Natural killer cell treated with Interleukin-12 subunit alpha and Interleukin-12 subunit beta and Interleukin-15 and Interleukin-18, amount 100 ng/mL, for 72 hours (primary cell): Measurements from ENCODE around the gene BPHL. TPM values are rescaled to one million over a fixed set of nuclear protein-coding genes. Genes with fewer than 3 reads are reported as not detected.
"Not testable (repeated sequence)": the region's sequence is repeated elsewhere in the genome, so short reads cannot be mapped to it uniquely, and the experiment has no call there.

Source experiments
- ATAC-seq, 2 donors: fragments of 150-1000 bp; cut with Tn5 transposase in 1 of 2; sonication (Bioruptor Pico), chemical (Tn5 transposase) in 1 of 2; 2 replicates each; pipeline ENCODE4 v1.10.0; 2021
- DNase-seq: peaks from one replicate; pipeline ENCODE4 v3.0.0; 2022; ENCODE audit warnings: low spot score
- H3K27ac Mint-ChIP-seq, 2 donors: 1 replicate in 1 of 2; 2 replicates in 1 of 2; pipeline ENCODE4 v1.8.0; 2022; ENCODE audit warnings: mixed read lengths in 2 of 2, mild to moderate bottlenecking in 1 of 2, moderate library complexity in 1 of 2
- H3K27me3 Mint-ChIP-seq, 2 donors: 1 replicate in 1 of 2; 2 replicates in 1 of 2; pipeline ENCODE4 v1.8.0; 2022; ENCODE audit warnings: mixed read lengths in 2 of 2
- H3K36me3 Mint-ChIP-seq: one replicate; pipeline ENCODE4 v1.8.0; 2022; ENCODE audit warnings: mixed read lengths
- H3K4me1 Mint-ChIP-seq, 2 donors: 1 replicate in 1 of 2; 2 replicates in 1 of 2; pipeline ENCODE4 v1.8.0; 2022; ENCODE audit warnings: low read depth in 2 of 2, mixed read lengths in 2 of 2, mild to moderate bottlenecking in 1 of 2
- H3K4me3 Mint-ChIP-seq: one replicate; pipeline ENCODE4 v1.8.0; 2022; ENCODE audit warnings: mixed read lengths
- H3K9me3 Mint-ChIP-seq: 2 replicates; pipeline ENCODE4 v1.8.0; 2022; ENCODE audit warnings: mixed read lengths
- total RNA-seq, 2 donors: library from RNA; stranded (reverse); gene quantifications; one replicate each; pipeline ENCODE4 v1.2.3, GENCODE V29; 2022

BPHL gene
- 1 to 10 TPM; 5.6 to 7.3 TPM for total RNA-seq

GRCh38 chr6:3118353-3119039 is at the start of gene BPHL:
BPHL (plus strand) TSS chr6:3118711; CDS start chr6:3118741, 30 bp downstream.
- Mint-ChIP-seq H3K27ac (peak within 1 kb of the TSS; percentile 72 to 80), H3K4me1 (peaks cover 15 to 17% of the 10 kb centered on the region in 2 donors), H3K27me3 (no peaks in the 10 kb centered on the region), H3K9me3 (no peaks in the 10 kb centered on the region), H3K4me3 (peak within 1 kb of the TSS; percentile 83), H3K36me3 (no peaks in the 10 kb centered on the region)
- peak; percentile 96 to 97 for ATAC-seq
- DNase-seq = peak; percentile 100

GRCh38 chr6:3071568-3071967 is 46.9 kb upstream of the BPHL start:
- H3K27ac Mint-ChIP-seq = peak overlapping the region; percentile 98 to 99

GRCh38 chr6:3072798-3073197 is 45.7 kb upstream of the BPHL start:
- Mint-ChIP-seq H3K27me3 (no peaks in the 10 kb centered on the region), H3K36me3 (peaks cover 19% of the 10 kb centered on the region), H3K27ac (peak overlapping the region in 1 of 2 donors; percentile 65), H3K4me1 (peaks cover 54 to 71% of the 10 kb centered on the region in 2 donors), H3K4me3 (no peak overlapping the region), H3K9me3 (no peaks in the 10 kb centered on the region)
- no peak for DNase-seq
- no peak for ATAC-seq

More at GRCh38 chr6:3071568-3071967, 46.9 kb upstream of the BPHL start:
- Mint-ChIP-seq H3K4me1 (peaks cover 55 to 73% of the 10 kb centered on the region in 2 donors), H3K9me3 (no peaks in the 10 kb centered on the region), H3K36me3 (peaks cover 10% of the 10 kb centered on the region), H3K27me3 (no peaks in the 10 kb centered on the region), H3K4me3 (peak overlapping the region; percentile 42)
- no peak for ATAC-seq
- DNase-seq = no peak

GRCh38 chr6:3073382-3073781 is 45.1 kb upstream of the BPHL start:
- peak overlapping the region; percentile 10 to 12 for H3K27ac Mint-ChIP-seq
- ATAC-seq = no peak
- H3K36me3 Mint-ChIP-seq = peaks cover 23% of the 10 kb centered on the region

GRCh38 chr6:3075772-3076113 is 42.8 kb upstream of the BPHL start:
- ATAC-seq (no peak), DNase-seq (no peak)
- peak overlapping the region; percentile 68 to 91 for H3K27ac Mint-ChIP-seq
- peak overlapping the region; percentile 68 for H3K4me3 Mint-ChIP-seq
- H3K9me3 Mint-ChIP-seq = no peaks in the 10 kb centered on the region
- peaks cover 26% of the 10 kb centered on the region for H3K36me3 Mint-ChIP-seq
- H3K27me3 Mint-ChIP-seq = no peaks in the 10 kb centered on the region
- H3K4me1 Mint-ChIP-seq = peaks cover 47 to 56% of the 10 kb centered on the region in 2 donors

More at GRCh38 chr6:3073382-3073781, 45.1 kb upstream of the BPHL start:
- Mint-ChIP-seq H3K9me3 (no peaks in the 10 kb centered on the region), H3K27me3 (no peaks in the 10 kb centered on the region), H3K4me1 (peaks cover 53 to 67% of the 10 kb centered on the region in 2 donors), H3K4me3 (no peak overlapping the region)
- no peak for DNase-seq

- H3K9me3 Mint-ChIP-seq = no peaks in the 10 kb centered on the region
- ATAC-seq (no peak), DNase-seq (no peak)
- H3K4me3 Mint-ChIP-seq = peak overlapping the region; percentile 68
- peaks cover 43 to 51% of the 10 kb centered on the region in 2 donors for H3K4me1 Mint-ChIP-seq
- H3K27me3 Mint-ChIP-seq = no peaks in the 10 kb centered on the region
- peak overlapping the region; percentile 68 to 91 for H3K27ac Mint-ChIP-seq
- H3K36me3 Mint-ChIP-seq = peaks cover 31% of the 10 kb centered on the region
Observed at GRCh38 chr6:3076320-3076719, 42.2 kb upstream of the BPHL start.

GRCh38 chr6:3077430-3077829 is 41.1 kb upstream of the BPHL start:
- Mint-ChIP-seq H3K9me3 (no peaks in the 10 kb centered on the region), H3K27ac (peak overlapping the region; percentile 68 to 91), H3K4me3 (no peak overlapping the region), H3K36me3 (peaks cover 35% of the 10 kb centered on the region), H3K4me1 (peaks cover 39 to 46% of the 10 kb centered on the region in 2 donors), H3K27me3 (no peaks in the 10 kb centered on the region)
- DNase-seq (no peak), ATAC-seq (no peak)

- not testable (repeated sequence) for H3K4me3 Mint-ChIP-seq, H3K9me3 Mint-ChIP-seq, ATAC-seq, H3K27me3 Mint-ChIP-seq, DNase-seq
- Mint-ChIP-seq H3K36me3 (peaks cover 48% of the 10 kb centered on the region), H3K4me1 (peaks cover 36 to 41% of the 10 kb centered on the region in 2 donors), H3K27ac (peak overlapping the region in 1 of 2 donors; percentile 20)
Observed at GRCh38 chr6:3078952-3079351, 39.6 kb upstream of the BPHL start.

- Mint-ChIP-seq H3K9me3 (no peaks in the 10 kb centered on the region), H3K36me3 (peaks cover 53% of the 10 kb centered on the region), H3K27ac (peak overlapping the region; percentile 20 to 42), H3K4me1 (peaks cover 40% of the 10 kb centered on the region in 2 donors), H3K4me3 (no peak overlapping the region), H3K27me3 (no peaks in the 10 kb centered on the region)
- no peak for DNase-seq
- no peak for ATAC-seq
Observed at GRCh38 chr6:3079682-3080081, 38.8 kb upstream of the BPHL start.

- Mint-ChIP-seq H3K36me3 (peaks cover 66% of the 10 kb centered on the region), H3K4me3 (no peak overlapping the region), H3K27me3 (no peaks in the 10 kb centered on the region), H3K27ac (no peak overlapping the region), H3K9me3 (no peaks in the 10 kb centered on the region), H3K4me1 (peaks cover 24 to 33% of the 10 kb centered on the region in 2 donors)
- DNase-seq (no peak), ATAC-seq (no peak)
Observed at GRCh38 chr6:3081960-3082359, 36.6 kb upstream of the BPHL start.

- Mint-ChIP-seq H3K4me3 (no peak overlapping the region), H3K9me3 (no peaks in the 10 kb centered on the region), H3K27me3 (no peaks in the 10 kb centered on the region), H3K4me1 (peaks cover 33 to 39% of the 10 kb centered on the region in 2 donors), H3K27ac (no peak overlapping the region), H3K36me3 (peaks cover 69% of the 10 kb centered on the region)
- DNase-seq = no peak
- ATAC-seq = no peak
Observed at GRCh38 chr6:3085074-3085473, 33.4 kb upstream of the BPHL start.

GRCh38 chr6:3086282-3086946 is 32.1 kb upstream of the BPHL start:
- no peaks in the 10 kb centered on the region for H3K9me3 Mint-ChIP-seq
- peaks cover 33 to 42% of the 10 kb centered on the region in 2 donors for H3K4me1 Mint-ChIP-seq
- H3K4me3 Mint-ChIP-seq = no peak overlapping the region
- peak overlapping the region in 1 of 2 donors; percentile 85 for H3K27ac Mint-ChIP-seq
- no peak for ATAC-seq
- no peak for DNase-seq
- peaks cover 68% of the 10 kb centered on the region for H3K36me3 Mint-ChIP-seq
- H3K27me3 Mint-ChIP-seq = no peaks in the 10 kb centered on the region

- Mint-ChIP-seq H3K9me3 (no peaks in the 10 kb centered on the region), H3K4me3 (peak overlapping the region; percentile 51), H3K36me3 (peaks cover 54% of the 10 kb centered on the region), H3K4me1 (peaks cover 33 to 38% of the 10 kb centered on the region in 2 donors), H3K27ac (peak overlapping the region; percentile 69 to 85), H3K27me3 (no peaks in the 10 kb centered on the region)
- ATAC-seq (peak; percentile 93), DNase-seq (peak; percentile 72)
Observed at GRCh38 chr6:3088446-3088845, 30.1 kb upstream of the BPHL start.

- peak overlapping the region; percentile 51 for H3K4me3 Mint-ChIP-seq
- no peaks in the 10 kb centered on the region for H3K9me3 Mint-ChIP-seq
- peaks cover 48% of the 10 kb centered on the region for H3K36me3 Mint-ChIP-seq
- H3K27me3 Mint-ChIP-seq = no peaks in the 10 kb centered on the region
- peaks cover 29 to 34% of the 10 kb centered on the region in 2 donors for H3K4me1 Mint-ChIP-seq
- DNase-seq (no peak), ATAC-seq (no peak)
- peak overlapping the region; percentile 69 to 85 for H3K27ac Mint-ChIP-seq
Observed at GRCh38 chr6:3088968-3089367, 29.5 kb upstream of the BPHL start.
